Stimulated activated CD4-positive, alpha-beta T cell treated with anti-CD3 and anti-CD28 coated beads, TNF-alpha, amount 100 ng/mL, for 24 hours (primary cell): ENCODE data around the gene GSTO2.

Experiments
- DNase-seq, 3 experiments: peaks; one replicate each; pipeline ENCODE4 v3.0.0-alpha.2; 2020; ENCODE audit warnings: low read depth in 3 of 3

Gene GSTO2

DNA sequence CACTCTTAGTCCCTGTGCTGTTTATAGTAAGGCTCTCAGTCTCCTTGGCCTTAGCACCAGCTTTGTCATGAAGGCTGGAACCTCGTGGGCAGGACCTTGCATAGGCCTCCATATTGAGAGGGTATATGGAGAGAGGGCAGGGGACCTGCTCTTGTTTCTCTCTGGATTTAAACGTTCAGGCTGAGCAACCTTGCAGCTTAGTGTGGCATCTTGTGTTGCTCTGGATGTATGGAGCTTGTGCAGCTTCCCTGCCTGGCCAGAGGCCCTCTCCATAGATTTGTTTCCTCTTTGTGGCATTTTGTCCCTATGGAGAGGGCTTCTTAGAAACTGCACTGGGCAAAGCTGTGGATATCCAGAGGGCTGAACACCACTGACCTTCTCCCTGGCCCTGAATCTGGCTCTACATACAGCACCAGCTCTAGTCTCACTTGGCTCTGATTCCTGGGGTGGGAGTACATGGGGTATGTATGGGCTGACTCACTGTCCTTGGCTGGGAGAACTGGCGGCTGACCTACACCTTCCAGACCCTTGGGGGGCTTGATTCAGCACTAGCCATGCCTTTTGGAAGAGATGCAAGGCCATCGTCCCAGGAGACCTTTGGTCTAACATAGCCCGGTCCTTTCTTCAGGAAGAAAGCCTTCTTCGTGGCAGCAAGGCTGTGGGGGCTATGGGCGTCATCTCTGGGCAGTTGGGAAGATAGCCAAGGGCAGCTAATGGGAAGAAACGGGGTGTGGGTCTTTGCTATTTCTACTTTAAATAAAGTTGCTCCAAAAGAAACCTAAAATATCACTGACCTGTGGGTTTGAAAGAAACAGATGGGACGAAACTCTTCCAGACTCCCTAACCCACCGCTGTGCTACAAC, 38.8 kb downstream of the GSTO2 start:
- no peak for DNase-seq

DNA sequence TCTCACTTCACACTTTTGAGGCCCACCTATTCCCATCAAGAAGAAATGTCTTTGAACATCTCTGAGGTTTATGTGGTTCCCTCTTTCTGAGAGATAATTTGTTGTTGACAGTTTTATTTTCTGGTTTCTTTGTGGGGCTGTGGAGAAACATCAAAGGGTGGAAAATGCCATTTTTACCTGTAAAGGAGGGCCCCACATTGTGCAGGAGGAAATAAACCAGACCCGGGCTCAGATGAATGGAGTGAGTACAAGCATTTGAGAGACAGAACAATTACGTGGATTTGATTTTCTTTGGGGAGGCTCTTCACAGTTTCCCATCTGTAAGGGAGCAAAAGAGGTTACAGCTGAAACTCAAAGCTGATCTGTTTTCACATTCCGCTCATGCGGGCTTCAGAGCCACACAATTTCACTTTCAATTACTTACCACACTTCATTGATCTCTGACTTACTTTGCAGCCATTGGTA, 39.5 kb downstream of the GSTO2 start:
- DNase-seq: no peak

DNA sequence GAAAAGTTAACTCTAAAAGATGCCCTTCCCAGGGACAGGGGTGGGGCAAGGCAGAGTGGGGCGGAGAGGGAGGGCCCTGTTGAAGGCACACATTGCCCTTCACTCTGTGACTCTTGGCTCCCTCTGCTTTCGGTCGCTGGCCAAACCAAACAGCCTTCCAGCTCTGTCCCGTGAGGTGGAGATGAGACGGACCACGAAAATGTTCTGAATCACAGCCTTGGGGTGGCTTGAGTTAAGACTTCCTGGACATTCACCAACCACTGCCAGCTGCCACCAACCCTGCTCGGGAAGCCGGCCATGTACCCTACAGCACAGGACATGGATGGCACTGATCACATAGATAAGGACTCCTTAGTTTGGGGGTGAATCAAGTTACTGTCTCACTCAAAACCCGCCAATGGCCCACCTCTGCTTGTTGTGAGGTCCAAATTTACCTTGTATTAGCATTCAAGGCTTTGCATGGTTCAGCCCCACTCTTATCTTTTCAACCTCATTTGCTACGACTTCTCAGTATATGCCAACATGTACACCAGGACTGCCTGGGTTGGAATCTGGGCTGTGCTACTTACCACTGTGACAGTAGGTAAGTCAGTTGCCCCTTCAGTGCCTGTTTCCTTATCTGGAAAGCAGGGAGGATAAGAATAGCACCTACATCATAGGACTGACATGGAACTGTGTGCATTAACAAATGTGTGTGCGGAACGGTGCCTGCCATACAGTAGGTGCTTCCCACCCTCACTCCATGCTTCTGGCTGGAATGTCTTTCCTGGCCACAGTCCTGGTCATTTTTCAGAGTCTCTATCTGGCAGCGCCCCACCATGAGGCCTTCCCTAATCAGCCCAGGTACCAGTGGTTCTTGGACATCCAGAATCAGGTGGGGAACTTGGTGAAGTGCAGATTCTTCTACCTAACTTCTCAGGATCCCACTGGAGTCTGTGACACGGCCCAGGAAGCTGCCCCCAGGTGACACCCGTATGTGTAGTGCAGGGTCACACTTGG, 41.3 kb downstream of the GSTO2 start:
- DNase-seq: no peak

DNA sequence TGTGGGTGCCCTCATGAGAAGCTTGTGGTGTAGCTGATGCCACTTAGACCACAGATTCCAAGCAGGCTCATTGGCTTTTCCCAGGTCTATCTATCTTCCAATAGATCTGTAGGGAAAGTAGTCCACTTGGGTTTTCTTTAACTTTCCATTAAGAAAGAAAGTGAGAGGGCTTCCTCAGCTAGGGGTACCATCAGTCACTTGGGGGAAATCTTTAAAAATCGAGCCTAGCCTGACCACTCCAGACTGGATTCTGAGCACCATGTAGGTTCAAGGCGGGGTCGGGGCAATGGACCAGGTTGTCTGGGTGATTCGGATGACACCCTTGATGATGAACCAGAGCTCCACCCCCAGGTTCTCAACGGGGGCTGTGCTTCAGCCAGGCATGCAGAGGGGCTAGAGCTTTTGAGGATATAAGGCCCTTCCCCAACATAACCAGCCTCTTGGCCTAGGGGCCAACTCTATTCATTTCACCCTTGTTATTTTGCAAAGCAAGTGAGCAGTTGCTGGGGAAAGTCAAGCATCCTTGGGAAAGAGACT, 42.3 kb downstream of the GSTO2 start:
- no peak for DNase-seq

DNA sequence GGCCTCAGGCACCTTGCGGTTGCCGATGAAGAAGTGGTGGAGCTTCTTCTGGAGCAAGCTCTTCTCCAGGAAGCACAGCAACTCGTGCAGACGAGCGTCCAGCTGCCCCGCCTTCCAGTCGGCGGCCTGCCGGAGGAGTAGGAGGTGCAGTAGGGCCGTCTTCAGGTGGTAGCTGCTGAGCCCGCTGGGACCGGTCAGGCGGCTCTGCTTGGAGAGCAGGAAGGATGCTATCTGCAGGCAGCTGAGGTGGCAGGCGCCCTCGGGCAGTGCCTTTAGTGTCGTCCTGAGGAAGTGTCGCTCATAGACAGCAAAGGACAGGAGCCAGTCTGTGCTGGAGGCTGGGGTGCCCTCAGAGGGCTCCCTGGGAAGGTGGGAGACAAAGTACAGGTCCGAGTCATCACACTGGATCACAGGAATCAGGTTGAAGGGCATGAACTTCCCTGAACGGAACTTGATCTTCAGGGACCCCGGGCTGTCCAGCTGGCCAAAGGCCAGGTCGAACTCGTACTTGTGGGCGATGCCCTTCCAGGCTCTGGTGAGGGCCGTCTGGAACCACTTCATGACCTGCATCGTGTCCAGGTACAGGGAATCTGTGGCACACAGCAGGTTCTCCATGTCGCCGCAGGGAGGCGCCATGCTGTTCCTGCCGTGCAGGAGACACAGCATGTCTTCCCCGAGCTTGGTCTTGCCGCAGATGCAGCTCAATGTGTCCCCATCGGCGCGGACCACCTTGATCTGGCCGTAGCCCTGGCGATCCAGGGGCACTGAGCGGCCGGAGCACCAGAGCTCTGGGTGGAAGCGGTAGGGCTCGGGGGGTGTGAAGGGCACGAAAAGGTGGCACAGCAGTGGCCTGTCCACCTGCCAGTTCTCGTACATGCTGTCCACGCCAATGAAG, 45.9 kb downstream of the GSTO2 start:
- DNase-seq: no peak

DNA sequence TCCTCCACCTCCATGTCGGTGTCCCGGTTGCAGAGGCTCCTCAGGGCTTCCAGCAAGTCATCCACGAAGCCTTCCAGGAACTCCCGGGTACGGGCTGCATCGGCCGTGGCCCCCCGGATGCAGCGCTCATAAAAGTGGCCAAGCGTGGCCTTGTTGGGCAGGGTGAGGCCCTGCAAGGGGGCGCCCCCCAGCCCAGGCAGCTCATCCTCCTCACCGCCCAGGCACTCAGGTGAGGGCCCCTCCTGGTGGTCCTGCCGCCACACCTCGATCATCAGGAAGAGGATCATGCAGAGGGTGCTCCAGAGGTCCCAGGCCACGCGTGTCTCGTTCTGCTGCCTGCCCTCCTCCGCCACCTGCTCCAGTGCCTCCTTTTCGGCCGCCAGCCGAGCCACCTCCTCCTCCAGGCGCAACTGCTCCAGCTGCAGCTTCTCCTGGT, 46.5 kb downstream of the GSTO2 start:
- no peak for DNase-seq

DNA sequence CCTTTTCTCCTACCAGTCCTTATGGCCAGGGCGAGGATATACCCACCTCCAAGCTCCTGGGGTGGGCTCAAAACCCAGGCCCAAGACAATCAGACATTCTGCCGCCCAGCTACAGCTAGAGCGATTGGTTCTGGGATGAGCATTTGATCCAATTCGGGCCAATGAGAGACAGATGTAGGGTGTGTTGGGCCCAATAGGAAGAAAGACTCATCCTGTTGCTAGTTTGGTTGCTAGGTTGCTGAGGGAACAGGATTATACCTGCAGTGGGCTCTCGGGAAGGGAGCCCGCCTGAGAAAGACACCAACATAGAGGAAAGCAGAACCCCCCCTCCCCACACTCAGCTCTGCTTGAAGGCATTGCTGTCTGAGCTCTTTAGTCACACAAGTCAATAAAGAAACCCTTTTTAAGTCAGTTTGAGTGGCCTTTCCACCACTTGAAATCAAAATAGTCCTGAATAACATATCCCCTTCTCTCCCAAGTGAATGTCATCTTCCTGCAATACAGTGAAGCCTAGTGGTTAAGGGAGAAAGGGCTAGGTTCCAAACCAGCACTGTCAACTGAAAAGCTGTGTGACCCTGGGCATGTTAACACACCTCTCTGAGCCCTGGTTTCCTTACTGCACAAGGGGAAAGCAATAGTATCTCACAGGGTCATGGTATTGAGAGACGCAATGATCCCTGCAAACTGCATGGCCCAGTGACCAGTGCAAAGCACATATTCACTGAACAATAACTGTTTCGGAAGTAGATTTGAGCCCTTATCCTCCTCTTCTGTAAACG, 47.5 kb downstream of the GSTO2 start:
- no peak for DNase-seq

DNA sequence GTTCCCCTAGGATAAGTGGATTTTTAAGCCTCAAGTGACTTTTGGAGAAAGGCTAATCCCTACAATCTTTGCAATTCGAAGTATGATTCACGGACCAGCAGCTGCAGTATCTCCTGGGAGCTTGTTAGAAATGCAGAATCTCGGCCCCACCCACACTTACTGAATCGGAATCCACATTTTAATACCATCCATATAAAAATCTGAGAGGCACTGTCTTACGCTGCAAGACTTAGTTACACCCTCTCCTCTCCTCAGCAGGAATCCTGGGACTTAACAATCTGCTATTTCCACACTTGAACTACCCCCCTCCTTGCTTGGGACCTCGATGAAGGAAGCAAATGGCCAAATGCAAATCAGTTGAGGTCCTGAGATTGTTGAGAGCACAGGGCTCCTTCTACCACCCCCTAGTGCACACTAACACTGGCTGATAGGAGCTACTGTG, 48.3 kb downstream of the GSTO2 start:
- no peak for DNase-seq

DNA sequence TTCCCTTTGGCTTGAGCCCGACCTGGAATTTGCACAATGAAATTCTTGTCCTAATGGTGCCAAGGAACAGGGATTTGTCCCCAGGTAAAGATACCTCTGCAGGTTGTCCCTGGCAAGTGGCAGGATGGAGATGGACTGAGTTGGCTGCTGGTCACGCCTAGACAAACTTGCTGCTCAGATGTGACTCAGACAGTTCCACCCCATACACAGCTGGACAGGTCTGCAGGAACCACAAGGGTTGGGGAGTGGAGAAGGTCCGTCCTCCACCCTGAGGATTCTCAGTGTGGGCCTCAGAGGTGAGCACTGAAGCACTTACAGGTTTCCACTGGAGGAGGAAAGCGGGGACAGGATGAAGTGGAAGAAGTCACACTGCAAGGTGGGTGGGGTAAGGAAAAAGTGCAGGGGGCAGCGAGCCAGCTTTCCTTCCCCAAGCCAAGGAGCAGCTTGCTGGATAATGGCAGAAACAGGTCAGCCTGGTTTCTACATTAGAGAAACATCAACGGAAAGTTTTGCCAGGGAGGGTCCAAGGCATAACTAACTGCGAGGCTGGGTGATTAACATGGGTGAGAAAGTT, 48.8 kb downstream of the GSTO2 start:
- no peak for DNase-seq

DNA sequence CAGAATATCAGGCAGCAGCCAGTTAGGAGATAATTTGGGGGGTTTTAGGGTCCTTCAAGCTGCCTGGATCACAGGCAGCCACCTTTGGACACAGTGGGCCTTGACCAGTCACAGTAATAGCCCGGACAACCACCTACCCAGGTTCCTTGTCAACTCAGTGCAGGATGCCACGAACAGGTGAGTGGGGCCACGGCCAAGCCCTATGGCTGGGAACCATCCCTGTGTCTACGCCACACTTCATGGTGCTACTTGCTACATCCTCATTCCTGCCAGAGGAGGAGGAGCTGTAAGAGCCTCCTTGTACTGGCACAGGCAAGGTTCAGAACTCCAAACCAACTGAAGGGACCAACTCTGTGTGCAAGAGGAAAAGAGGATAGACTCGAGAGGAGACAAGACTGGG, 49.3 kb downstream of the GSTO2 start:
- no peak for DNase-seq

DNA sequence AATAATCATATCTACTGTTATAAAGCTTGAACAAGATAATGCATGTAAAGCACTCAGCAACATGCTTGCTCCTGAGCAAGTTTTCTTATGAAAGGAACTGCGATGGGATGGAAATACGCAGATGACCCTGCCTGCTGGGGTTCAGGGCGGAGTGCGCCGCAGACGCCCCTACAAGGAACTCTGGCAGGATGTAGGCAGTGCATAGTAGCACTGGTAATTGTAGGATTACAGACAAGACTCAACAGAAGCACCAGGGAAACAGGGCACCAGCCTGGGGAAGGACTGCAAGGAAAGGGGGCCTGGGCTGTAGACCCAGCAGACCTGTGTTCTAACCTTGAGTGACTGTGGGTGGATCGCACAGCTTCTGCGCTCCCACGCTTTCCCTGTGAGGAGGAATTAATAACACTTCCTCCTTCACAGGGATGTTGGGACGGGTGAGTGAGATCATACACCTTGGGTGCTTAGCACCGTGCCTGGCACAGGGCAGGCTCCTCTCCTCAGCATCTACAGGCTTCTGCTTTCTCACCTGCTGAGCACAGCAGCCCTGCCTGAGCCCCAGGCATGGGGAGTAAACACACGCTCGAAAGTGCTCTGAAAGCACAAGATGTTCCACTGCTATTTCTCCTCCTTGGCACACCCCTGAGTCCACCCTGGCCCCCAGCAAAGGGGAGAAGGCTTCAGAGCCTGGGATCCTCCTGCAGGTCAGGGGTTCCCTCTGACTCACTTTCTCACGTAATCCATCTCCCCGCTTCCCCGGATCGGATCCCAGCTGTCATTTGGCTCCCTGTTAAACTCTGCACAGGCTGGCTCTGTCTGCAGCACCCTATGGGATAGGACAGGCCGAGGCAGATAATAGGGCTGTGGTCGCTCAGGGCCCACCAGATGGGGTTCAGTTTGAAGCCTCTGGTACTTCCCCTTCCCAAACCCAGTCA, 50.1 kb downstream of the GSTO2 start:
- no peak for DNase-seq

DNA sequence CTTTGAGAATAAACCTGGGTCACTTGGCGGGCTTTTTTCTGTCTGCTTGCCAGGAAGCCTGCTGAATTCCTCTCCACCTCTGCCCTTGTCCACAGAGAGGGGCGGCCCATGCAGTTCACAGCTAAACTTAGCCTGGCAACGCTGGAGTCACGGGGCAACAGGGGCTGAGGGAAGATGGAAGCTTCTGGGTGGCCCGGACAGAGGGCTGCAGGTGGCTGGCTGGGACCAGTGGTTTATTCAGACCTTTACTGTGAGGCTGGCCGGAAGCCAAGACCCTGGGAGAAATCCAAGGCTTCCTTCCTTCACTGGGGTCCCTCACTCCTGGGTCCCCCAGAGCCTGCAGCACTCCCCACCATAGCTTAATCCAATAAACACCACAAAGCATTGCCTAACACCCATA, 52.2 kb downstream of the GSTO2 start:
- no peak for DNase-seq

DNA sequence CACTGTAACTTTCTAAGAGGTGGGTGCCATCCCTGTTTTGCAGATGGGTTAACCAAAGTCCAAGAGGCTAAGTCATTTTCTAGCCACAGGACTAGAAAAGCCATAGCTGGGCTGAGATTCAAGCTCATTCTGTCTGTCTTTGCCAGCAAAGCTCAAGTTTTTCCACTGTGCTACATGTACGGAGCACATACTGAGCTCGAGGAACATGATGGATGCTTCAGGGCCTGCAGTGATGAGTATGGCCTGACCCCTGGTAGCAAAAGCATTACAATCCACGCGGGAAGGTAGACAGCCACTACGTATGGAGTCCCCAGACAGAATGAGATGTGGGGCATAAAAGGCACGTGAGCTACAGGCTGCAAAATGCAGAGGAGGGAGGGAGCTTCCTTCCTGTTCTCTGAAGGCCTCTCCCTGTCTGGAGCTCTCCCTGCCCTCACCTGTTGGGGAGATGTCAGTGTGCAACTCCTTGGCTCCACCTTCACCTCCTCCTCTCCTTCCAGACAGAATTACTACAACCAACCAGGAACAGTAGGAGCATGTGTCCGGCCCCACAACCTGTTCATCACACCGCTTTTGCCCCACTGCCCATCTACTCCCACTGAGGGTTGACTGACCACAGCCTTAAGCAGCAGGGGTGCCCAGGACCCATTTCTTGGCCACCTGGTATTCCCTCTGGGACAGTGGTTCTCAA, 52.9 kb downstream of the GSTO2 start:
- DNase-seq: no peak

DNA sequence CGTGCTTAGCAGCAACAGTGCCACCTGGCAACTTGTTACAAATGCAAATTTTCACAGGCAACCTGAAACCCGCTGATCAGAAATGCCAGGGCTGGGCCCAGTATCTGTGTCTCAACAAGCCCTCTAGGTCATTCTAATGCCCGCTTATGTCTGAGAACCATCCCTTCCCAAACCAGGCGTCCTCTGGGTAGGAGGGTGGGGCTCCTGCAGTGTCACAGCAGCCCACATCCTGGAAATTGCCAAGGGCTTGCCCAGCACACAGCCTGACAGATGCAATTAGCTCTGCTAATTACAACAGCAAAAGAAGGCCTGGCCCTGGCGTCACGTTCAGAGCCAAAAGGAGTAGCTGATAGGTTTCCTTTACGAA, 53.4 kb downstream of the GSTO2 start:
- no peak for DNase-seq

DNA sequence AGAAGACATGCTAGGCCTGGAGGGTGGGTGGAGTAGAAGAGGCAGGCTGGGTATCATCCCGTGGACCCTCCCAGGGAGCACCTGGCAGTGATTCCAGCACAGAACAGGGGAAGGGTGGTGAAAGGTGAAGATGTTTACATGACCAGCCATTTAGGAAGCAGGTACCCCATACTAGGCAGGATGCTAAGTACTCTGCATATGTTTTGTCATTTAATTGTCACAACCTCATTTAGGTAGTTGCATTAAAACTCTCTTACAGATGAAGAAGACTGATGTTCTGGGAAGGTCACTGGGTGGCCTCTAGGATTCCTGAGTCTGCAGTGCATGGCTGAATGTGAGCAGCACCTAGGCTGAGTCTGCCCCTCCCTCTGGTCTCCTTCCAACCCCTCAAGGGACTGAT, 54.1 kb downstream of the GSTO2 start:
- DNase-seq: no peak

DNA sequence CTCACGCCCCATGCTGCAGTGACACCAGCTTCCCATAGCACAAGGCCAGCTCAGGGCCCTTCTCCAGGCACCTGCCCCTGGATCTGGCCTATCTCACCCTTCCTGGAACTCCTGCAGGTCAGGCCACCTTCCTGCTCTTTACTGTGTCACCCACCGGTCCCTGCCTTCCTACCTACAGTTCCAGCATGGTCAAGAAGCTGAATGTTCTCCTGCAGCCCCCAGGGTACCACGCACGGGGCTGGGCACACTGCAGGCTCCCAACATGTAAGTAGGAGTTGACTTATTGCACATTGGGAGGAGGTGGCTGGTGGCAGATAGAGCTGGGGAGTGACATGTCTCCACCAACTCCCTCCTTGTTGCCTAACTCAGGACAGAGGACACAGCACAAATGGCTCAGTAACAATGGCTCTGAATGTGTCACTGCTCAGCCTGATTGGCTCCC, 54.8 kb downstream of the GSTO2 start:
- DNase-seq: no peak

DNA sequence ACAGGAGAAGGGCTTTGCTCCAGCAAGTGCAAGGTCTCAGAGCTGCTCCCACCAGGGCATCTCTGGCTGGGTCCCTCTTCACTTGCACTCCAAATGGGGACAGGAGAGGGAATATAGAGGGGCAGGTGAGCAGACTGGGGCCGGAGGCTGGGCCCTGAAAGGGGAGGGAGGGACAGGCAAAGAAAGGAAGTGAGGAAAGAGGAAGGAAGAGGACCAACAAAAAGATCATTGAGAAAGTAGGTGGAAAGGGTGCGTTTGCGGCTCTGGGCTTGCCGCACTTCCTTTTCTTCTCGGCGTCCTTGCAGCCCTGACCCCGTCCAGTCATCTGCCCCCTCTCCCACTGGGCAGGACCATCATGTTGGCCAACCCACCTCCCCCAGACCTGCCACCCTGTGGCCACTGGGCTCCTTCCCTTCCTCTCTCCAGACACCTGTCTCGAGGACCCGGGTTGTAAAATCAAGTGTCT, 55.3 kb downstream of the GSTO2 start:
- no peak for DNase-seq

DNA sequence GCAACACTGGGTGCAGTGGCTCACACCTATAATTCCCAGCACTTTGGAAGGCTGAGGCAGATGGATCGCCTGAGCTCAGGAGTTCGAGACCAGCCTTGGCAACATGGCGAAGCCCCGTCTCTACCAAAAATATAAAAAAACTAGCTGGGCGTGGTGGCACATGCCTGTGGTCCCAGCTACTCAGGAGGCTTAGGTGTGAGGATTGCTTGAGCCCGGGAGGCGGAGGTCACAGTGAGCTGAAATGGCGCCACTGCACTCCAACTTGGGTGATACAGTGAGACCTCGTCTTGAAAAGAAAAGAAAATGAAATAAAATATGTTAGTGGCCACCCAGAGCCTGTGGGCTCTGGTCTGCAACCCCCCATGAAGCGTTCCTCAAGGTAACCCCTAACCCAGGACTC, 55.9 kb downstream of the GSTO2 start:
- no peak for DNase-seq
